Superior temporal gyrus (tissue), 1 donor: ENCODE data around the gene TMEM128.
"Not testable (repeated sequence)": the region's sequence is repeated elsewhere in the genome, so short reads cannot be mapped to it uniquely, and the experiment has no call there.

Experiments used
- DNase-seq: peaks from one replicate; pipeline ENCODE4 v3.0.0-alpha.2; 2016; ENCODE audit errors: extremely low spot score

The TMEM128 gene, protein sequence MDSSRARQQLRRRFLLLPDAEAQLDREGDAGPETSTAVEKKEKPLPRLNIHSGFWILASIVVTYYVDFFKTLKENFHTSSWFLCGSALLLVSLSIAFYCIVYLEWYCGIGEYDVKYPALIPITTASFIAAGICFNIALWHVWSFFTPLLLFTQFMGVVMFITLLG

DNA sequence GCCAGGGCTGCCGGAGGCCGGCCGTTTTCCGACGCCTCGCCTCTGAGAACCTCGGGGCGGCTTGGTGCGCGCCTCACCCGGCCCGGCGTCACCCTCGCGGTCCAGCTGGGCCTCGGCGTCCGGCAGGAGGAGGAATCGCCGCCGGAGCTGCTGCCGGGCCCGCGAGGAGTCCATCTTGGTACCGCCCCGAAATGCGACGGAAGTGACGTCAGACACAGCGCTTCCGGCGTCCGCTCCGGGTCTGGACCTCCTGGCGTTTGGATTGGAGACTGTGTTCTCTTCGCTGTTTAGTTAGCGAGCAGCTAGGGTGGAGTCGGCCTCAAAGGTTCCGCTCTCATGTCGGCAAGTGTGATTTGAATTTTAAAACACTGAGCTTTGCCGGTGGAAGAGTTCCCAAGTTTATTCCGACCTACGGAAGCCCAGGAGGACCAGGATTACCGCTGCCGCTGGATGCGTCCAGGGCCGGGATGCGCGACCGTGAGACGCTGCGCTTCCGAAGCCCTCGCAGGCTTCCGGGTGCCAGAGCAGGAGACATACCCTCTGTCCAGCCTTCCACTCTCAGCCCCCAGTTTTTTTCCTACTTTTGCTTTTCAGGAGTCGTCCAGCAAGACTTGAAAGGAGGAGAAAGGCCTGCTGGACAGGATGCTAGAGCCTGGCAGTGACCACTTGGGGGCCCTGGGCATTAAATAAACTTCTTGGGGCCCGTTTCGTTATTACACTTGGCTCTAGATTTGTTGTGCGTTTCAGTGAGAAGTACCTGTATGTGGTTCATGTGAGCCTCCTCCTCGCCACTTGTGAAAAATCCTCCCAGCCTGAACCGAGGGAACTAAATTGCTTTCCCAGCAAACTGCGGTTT is at the start of gene TMEM128:
Gene TMEM128 (minus strand): TSS at position 195 of the 856 bp plus-strand sequence. CDS start 21 bp downstream, at position 174.
- DNase-seq, result peak; percentile 98

DNA sequence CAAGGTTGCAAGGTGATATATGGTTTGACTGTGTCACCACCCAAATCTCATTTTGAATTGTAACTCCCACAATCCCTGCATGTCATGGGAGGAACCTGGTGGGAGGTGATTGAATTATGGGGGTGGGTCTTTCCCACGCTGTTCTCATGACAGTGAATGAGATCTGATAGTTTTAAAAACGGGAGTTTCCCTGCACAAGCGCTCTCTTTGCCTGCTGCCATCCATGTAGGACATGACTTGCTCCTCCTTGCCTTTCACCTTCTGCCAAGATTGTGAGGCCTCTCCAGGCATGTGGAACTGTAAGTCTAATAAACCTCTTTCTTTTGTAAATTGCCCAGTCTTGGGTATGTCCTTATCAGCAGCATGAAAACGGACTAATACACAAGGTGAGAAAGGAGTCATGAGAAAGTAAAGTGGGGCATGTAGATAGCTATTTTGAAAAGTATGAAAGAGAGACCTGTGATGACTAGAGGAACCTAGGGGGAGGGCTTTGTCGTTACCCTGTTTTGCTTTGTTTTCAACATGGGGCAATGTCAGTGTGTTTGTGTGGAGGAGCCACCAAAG is 48.3 kb upstream of the TMEM128 start:
- no peak for DNase-seq

DNA sequence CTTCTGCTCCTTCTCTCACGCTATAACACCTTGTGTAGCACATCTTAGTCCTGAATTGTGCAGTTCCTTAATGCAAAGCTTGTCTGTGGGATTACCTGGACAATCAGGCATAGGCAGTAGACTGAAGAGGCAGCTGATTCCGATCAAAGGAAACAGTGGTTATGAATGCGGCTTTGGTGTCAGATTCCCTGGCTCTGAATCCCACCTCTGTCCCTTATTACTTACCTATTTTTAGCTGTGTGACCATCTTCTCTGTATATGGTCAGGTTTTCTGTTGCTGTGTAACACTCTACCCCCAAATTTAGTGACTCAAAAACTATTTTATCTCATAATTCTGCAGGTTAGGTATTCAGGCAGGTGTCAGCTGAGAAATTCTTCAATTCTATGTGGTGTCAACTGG is 45.3 kb upstream of the TMEM128 start:
- no peak for DNase-seq

DNA sequence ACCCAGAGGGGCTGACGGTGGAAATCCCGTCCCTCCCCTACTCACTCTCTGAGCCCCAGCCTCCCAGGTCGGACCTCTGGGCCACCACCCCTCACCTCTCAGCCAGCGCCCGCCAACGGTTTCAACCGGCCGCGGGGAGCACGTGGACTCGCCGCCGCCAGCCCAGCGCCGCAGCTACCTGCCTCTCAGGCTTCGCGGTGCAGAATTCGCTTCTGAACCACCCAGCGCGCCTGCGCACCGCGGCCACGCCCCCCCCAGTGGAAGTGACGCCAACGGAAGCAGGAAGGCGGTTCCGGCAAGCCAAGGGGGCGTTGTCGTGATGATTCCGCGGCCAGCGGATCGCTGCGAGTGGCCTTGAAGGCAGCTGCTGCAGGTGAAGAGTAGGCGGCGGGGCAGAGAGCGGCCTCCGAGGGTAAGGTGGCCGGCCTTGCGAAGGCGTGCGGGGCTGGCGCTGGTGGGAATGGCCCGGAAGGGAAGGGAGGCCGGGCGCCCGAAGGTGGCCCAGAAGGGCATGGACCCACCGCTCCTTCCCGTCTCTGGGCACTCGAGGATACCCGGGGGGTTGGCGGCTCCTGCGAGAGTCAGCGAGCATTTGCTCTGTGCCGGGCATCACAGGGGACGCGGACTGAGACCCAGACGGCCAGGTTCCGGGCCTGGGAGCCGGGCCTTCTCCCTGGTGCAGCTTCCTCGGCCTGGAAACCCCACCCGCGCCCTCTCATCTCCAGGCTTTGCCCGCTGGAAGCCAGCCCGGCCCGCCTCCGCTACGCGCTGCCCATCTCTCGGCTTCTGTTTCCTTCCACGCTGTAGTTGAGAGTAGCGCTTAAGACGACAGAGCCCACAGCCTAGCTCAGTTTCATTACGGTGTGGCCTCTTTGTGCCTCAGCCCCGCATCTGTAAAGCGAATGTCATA is 42.2 kb upstream of the TMEM128 start, which contains the start of the genes LYAR and ZBTB49:
Gene LYAR (minus strand): TSS at position 214 of the 910 bp plus-strand sequence. CDS start 6,412 bp downstream, outside the sequence.
Gene ZBTB49 (plus strand): TSS at position 311 of the 910 bp plus-strand sequence. CDS start 9,695 bp downstream, outside the sequence.
- peak; percentile 92 for DNase-seq

DNA sequence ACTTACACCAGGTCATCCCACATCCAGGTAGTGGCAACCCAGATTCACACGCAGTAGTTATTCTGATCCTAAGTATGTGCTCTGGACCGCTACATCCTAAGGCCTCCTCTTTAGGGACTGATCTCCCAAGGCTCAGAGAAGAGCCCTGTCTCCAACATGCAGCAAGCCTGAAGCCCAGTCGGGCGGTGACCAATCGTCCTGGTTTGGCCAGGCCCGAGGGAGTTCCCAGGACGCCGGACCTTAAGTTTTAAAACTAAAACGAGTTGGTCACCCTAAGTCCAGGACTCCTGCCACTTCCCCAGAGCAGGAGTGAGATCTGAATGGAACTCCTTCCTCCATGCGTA is 41.5 kb upstream of the TMEM128 start:
- DNase-seq, result no peak

DNA sequence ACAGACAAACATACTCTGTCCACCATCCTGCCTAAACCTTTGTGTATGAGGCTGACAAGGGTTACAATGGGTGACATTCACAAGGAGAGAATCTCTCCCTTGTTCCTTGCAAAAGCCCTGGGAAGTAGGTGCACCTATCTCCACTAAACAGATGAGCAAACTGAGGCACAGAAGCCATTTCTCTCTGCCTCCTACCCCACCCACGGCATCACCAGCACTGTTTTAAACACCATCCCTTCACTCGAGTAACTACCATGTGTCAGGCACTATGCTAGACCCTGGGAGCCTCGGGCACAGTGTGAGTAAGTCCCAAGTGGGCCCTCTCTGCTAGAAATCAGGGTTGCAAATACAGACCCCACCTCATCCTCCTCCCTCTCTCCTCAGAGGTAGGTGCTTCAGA is 41.0 kb upstream of the TMEM128 start:
- no peak for DNase-seq

DNA sequence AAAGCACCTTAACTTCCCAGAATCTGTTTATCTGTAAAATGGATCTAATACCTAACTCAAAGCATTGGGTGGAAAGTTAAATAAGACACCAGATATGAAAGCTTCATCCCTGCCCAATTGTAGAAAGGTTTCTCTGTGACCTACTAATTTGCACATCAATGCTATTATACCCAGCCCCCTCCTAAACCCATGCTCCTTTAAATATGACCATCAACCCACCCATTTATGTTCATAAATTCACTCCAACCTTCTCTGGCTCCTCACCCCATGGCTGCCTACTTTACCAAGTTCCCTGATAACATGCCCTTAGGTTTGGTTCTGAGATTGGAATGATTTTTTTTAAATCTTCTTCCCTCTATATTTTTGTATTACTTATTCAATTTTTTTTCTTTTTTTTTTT is 40.1 kb upstream of the TMEM128 start:
- no peak for DNase-seq

DNA sequence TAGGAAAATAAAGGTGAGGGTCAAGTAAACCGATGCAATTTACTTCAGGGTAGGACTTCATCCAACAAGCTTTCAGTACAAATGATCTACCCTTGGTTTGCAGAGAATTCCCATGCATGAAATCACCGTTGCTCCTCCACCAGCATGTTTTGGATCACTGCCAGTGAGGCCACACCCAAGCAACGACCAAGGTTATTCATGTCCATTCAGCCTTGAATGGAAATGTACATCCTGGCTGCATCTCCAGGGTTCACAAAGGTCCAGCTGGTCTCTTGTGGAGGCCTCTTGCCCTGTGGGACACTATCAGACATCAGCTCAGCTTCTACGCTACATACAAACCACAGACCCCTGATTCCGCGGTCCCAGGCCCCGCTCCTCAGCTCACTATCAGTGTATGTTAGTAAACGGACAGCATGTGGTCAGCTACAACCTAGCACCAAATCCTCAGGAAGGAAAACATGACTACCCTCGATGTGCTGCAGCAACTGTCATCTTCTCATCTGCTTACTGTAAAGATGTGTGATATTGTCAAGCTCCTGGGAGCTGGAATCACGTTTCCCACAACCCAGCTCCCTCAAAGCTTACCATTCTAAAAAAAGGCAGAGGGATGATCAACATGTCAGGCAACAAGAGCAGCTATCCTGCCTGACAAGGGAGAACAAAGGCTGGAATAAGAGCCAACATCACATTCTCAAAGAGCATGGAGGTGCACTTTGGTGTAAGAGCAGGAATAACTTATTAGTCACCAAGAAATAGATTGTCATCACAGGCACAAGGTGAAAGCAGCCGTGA is 37.0 kb upstream of the TMEM128 start:
- DNase-seq, result no peak

DNA sequence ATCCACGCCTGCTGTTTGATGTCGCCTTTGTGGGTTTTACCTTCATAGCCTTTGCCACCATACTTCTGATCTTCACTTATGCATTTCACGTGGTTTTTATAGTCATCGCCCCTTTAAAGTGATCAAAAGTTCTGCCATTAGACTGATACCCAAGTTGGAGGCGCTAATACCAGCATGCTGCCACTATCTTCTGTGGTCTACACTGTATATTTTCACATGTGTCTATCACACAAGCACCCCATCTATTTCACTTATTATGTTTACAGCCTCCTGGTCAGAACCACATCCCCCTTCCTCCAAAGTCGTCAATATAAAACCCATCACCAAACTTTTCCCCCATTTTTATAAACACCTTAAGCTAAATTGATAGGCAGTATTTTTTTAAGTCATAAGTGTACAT is 33.8 kb upstream of the TMEM128 start:
- DNase-seq, result no peak

DNA sequence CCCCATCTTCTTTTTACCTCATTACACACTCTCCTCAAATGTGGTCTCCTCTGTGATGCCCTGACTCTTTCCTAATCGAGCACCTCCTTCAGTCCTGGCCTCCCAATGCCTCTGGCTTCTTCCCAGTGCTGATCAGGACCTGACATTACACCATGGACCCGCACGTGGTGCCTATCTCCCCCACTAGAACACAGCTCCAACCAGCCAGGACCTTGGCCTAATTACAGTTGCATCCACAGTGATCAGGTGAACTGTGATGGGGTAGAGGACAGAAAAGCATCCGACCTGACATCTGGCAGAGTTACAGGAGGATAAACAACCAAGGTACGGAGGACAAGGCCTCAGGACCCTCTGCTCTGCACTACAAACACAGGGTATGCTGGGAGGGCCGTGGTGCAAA is 29.5 kb upstream of the TMEM128 start:
- no peak for DNase-seq

DNA sequence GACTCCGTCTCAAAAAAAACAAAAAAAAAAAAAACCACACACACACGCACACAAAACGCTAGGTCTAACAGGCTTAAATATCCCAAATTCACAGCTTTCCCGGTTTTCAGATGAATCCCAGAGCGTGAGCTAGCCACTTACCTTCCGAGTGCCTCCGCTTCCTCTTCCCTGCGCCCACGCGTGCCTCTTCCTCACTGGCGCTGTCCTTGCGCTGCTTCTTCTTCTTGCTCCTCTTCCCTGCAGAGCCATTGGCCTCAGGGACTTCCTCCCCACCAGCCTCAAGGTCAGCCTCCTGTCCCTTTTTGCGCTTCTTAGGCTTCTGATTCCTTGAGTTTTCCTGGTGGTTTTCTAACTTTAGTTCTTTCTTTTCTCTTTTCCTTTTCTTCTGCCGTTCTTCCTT is 26.2 kb upstream of the TMEM128 start:
- DNase-seq, result no peak

DNA sequence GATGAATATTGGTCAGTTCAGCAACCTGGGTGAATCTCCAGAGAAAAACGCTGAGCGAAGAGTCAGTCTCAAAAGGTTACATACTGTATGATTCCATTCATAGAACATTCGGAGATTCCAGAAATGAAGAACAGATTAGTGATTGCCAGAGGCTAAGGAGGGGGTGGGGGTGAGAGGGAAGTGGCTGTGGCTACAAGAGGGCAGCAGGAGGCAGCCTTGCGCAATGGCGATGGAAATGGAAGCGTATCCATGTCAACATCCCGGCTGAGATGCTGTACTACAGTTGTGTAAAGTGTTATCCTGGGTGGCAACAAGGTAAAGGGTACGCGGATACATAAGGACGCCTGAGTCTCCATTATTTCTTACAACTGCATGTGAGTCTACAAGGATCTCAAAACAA is 23.9 kb upstream of the TMEM128 start:
- DNase-seq, result no peak

DNA sequence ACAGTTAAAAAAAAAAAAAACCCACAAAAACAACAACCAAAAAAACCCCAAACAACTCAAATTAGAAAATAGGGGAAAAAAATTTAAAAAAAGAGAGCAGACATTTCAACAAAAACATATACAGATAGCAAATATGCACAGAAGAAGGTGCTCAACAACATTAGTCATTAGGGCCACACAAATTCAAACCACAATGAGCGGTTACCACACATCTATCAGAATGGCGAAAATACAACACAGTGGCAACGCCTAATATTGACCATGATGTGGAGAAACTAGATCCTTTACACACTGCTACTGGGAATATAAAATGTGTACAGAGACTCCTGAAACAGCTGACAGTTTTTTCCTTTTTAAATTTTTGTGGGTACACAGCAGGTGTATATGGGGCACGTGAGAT is 22.5 kb upstream of the TMEM128 start:
- DNase-seq, result no peak

DNA sequence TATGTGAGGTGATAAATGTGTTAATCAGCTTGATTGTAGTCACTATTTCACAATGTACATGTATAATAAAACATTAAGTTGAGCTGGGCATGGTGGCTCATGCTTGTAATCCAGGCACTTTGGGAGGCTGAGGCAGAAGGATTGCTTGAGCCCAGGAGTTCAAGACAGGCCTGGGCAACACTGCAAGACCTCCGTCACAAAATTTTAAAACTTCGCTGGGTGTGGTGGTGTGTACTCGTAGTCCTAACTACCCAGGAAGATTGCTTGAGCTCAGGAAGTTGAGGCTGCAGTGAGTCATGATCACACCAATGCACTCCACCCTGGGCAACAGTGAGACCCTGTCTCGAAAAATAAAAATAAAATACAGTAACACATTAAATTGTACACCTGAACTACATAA is 21.8 kb upstream of the TMEM128 start:
- no peak for DNase-seq

DNA sequence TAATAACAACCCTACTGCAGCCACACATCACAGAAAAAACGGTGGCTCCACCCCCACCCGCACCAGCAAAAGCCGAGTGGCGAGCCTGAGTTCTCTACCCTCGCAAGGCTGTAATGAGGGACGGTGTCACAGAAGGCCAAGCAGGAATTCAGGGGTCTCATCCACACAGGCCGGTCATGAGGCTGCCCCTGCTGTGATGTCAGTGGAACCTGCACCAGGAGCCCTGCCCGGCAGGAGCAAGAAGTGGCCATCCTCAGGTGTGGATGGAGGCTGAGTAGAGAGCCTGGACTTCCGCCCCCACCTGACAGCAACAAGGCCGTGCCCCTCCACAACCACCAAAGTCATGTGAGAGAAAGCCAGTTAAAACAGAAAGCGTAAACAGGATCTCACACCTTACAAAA is 21.3 kb upstream of the TMEM128 start:
- no peak for DNase-seq

DNA sequence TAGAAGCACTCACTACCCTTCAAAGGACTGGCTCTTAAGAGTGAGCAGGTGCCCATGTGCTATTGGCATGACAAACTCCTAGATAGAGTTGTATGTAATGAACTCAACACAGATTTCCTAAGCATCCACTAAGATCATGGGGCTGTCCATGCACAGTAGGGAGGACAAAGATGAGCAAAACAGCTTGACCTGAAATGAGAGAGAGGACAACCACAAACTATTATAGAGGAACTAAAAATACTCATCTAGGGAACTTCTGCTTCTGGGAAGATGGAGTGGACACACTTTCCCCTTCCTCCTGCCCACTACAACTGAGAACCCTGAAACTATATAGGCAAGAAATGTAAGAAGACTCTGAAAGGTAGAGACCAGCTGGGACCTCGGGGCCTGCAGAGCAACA is 20.8 kb upstream of the TMEM128 start:
- peak; percentile 18 for DNase-seq

DNA sequence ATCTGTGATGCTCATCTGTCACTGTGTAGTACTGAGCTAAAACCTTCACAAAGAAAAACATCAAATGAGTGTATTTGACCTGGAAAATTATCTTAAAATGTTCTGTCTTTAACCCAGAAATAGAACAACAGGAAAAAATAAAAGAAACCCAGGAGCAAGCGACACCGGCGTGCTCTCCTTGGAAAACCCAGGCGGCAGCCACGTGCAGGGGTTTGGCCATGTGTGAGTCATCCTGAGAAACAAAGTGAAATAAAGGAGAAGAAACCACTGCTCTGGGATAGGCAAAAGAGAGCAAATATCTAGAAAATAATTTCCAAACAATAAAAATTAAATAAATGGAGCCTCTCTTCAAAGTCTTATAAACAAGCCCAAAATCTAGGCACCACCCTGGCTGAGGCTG is 20.0 kb upstream of the TMEM128 start:
- DNase-seq, result no peak

DNA sequence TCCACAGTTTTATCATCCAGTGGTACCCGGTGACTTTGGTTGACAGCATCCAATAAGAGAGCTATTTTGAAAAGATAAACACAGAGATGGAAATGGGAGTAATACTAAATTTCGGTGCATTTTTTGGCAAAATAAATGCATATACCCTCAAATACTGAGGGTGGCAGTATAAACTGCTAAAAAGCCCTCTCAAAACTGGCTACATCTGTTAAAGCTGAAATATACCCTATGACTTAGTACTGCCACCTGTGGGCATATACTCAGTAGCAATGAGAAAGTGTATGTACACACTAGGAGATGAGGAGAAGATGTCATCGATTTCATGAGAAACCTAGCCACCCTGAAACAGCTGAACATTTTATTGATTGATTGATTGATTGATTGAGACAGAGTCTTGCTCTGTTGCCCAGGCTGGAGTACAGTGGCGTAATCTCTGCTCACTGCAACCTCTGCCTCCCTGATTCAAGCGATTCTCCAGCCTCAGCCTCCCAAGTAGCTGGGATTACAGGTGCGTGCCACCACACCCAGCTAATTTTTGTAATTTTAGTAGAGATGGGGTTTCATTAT is 12.2 kb upstream of the TMEM128 start:
- peak; percentile 43 for DNase-seq

DNA sequence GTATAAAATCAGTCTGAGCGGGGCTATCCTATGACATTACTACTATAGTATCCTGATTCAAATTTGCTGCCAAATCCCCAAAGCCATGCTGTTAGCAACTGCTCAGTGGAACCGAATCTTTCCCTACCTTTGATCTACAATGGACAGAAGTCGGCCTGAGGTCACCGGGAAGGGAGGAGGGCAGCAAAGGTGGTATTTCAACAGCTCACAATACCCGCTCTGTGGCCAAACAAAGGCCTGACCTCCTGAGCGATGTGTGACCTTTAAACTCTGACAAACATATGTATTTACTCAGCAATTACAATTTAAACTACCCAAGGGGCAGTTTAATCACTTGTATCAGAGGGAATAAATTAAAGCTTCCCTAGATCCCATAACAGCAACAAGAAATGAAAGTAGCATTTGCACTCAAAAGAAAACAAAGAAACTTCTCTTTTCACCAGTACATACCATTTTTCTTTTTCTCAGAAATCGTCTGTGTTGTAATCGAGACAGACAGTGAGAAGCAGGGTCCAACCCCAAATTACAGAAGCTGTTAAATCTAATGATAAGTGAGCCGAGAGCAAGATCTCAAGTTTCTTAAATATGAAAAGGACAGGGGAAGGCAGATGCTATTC is 11.6 kb upstream of the TMEM128 start:
- DNase-seq, result no peak

DNA sequence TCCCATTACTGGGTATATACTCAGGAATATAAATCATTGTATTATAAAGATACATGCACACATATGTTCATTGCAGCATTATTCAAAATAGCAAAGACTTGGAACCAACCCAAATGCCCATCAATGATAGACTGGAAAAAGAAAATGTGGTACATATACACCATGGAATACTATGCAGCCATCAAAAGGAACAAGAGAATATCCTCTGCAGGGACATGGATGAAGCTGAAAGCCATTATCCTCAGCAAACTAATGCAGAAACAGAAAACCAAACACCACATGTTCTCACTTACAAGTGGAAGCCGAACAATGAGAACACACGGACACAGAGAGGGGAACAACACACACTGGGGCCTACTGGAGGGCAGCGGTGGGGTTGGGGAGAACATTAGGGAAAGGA is 9.7 kb upstream of the TMEM128 start:
- not testable (repeated sequence) for DNase-seq
